ENCODE data around the gene C1orf87. TPM values are rescaled to one million over a fixed set of nuclear protein-coding genes. Genes with fewer than 3 reads are reported as not detected.

The C1orf87 gene, protein sequence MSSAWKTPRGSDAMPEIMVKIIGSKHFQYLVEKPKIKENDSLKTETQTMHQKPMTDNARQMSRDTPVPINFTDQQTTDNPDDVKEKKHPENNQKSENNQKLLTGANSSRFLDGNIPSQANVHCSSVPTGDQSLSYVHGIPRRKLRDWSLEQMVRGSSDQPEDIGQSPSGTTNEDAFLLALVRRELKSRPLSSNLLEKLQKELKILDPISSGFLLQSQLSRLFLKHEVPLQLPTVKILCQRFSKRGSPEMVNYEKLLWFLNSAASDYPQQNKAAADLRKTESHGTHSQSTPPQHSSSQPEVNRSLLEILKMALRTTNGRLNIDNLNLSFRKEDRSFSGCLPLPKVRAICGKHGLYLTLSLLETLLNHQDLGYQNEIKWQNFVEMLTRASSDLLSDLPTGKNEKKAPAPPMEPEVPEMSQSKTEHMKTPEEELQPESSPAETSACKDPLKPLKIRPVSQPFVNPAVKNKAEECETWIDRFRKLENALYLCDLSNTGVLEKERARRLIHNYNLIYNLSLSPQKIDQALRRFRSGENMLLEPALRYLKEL
- not detected for total RNA-seq

- Histone ChIP-seq H3K4me1 (no peaks in the 10 kb centered on the region), H3K27me3 (peaks cover 0 to 29% of the 10 kb centered on the region in 2 donors), H3K27ac (no peak within 1 kb of the TSS), H3K36me3 (no peaks in the 10 kb centered on the region), H3K4me3 (no peak within 1 kb of the TSS), H3K9me3 (no peaks in the 10 kb centered on the region)
- no peak for TF ChIP-seq CTCF (IDR thresholded peaks at IDR 0.05)
- no peak for TF ChIP-seq POLR2A (IDR thresholded peaks at IDR 0.05)
- no peak for TF ChIP-seq EP300 (IDR thresholded peaks at IDR 0.05)
- 35 to 45% methylated on average over 19 to 31 of the region's 36 CpGs for WGBS, 2 donors
- DNase-seq (ENCODE audit: low spot score in 2 of 2): no peak
Measured at GRCh38 chr1:60073605-60074278, at the start of gene C1orf87. C1orf87 (minus strand) TSS chr1:60073770; CDS start chr1:60072643, 1,127 bp downstream.

DNA sequence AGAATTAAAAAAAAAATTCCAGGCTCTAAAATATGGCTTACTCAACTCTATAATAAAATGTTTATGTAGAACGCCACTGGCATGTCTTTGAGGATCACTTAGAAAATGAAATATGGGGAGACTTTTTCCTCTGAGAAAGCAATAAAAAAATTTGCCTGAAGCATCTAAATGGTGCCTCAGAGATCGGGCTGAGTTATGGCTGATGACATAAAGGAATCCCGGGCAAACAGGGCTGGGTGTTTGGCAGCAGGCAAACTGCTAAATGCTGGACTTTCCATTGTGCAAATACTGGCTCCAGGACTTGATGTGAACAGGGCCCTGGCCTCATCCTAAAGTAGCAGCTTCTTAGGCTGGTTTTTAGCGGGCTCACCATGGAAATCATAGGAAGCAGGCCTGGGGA is 44.5 kb upstream of the C1orf87 start:
- Histone ChIP-seq H3K4me3 (no peak overlapping the region), H3K9me3 (no peaks in the 10 kb centered on the region), H3K27me3 (no peaks in the 10 kb centered on the region), H3K27ac (no peak overlapping the region), H3K36me3 (no peaks in the 10 kb centered on the region), H3K4me1 (no peaks in the 10 kb centered on the region)
- no peak for DNase-seq (ENCODE audit: low spot score in 2 of 2)
- 36 to 37% methylated on average over 4 of the region's 4 CpGs for WGBS, 2 donors
- TF ChIP-seq POLR2A (IDR thresholded peaks at IDR 0.05) (no peak), CTCF (IDR thresholded peaks at IDR 0.05) (no peak), EP300 (IDR thresholded peaks at IDR 0.05) (no peak)

DNA sequence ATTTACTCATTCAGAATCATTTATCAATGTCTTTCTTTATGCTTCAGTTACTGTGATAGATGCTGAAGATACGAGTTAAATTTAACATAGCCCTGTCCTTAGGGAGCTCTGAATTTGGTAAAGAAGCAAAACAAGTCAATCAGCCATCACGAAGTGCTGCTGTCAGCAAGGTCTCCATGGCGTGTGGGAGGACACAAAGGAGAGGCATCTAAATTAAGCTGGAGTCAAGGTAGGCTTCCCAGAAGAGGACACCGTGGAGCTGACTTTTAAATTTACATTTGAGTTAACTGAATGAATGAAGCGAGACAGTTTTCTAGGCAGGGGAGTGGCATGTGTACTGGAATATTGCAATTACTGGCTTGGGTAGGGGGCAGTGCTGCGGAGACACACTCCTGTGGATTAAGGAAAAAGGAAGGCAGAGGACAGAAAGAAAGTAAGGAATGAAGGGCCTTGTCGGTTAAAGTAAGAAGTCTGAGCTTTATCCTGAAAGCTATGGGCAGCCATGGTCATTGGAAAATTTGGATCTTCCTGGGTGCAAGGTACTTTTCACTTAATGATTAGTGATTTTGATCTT is 41.3 kb upstream of the C1orf87 start:
- Histone ChIP-seq H3K27me3 (no peaks in the 10 kb centered on the region), H3K36me3 (no peaks in the 10 kb centered on the region), H3K4me1 (no peaks in the 10 kb centered on the region), H3K27ac (no peak overlapping the region), H3K4me3 (no peak overlapping the region), H3K9me3 (no peaks in the 10 kb centered on the region)
- TF ChIP-seq EP300 (IDR thresholded peaks at IDR 0.05) (no peak), CTCF (IDR thresholded peaks at IDR 0.05) (no peak), POLR2A (IDR thresholded peaks at IDR 0.05) (no peak)
- DNase-seq (ENCODE audit: low spot score in 2 of 2): no peak
- WGBS, 2 donors: 70 to 73% methylated on average over 7 of the region's 7 CpGs

DNA sequence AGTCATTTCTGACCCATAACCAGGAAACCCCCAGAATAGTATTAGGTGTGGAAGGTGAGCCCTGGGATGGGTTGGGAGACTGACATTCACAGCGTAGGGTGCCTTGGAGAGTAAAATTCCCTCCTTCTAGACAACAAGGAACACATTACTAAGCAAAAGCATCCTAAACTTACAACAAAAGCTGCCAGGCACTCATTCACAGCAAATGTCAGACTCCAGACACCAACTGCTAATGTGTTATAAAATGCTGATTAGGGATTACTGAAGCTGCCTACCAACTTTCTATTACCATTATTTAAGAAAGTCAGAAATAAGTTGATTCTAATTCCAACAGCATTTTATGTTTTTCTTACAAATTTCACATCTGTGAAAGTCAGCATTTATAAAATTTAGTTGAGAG is 40.0 kb upstream of the C1orf87 start:
- no peaks in the 10 kb centered on the region for H3K4me1 ChIP-seq
- no peaks in the 10 kb centered on the region for H3K27me3 ChIP-seq
- no peak overlapping the region for H3K27ac ChIP-seq
- TF ChIP-seq POLR2A (IDR thresholded peaks at IDR 0.05): no peak
- no peak for TF ChIP-seq EP300 (IDR thresholded peaks at IDR 0.05)
- no peak for TF ChIP-seq CTCF (IDR thresholded peaks at IDR 0.05)
- no peaks in the 10 kb centered on the region for H3K9me3 ChIP-seq
- H3K36me3 ChIP-seq: no peaks in the 10 kb centered on the region
- no peak overlapping the region for H3K4me3 ChIP-seq
- 81 to 86% methylated on average over 1 of the region's 1 CpG for WGBS, 2 donors
- no peak for DNase-seq (ENCODE audit: low spot score in 2 of 2)

All from tibial nerve (tissue), 4 donors.